Testis (tissue), 2 donors: Measurements from ENCODE around the gene PIK3R4.

Experiments
- CTCF ChIP-seq, 3 experiments: fragments of 450-650 bp in 2 of 3; fragments of 200-600 bp in 1 of 3; sonication (generic) in 1 of 3; IDR thresholded peaks; one replicate each; pipeline ENCODE4 v1.5.1; 2016 to 2019; ENCODE audit warnings: antibody characterized with exemption in 3 of 3, mild to moderate bottlenecking in 2 of 3, moderate library complexity in 1 of 3
- POLR2A ChIP-seq: fragments of 450-650 bp; IDR thresholded peaks from one replicate; pipeline ENCODE4 v1.6.1; 2017; ENCODE audit warnings: antibody characterized with exemption, mild to moderate bottlenecking, moderate library complexity

- TF ChIP-seq POLR2A (no peak), CTCF (IDR thresholded peaks at IDR 0.05) (no peak)
These were observed 9.0 kb downstream of the PIK3R4 start for GRCh38 chr3:130737622-130738021.
